ENCODE data around the gene PEX26. TPM values are rescaled to one million over a fixed set of nuclear protein-coding genes. Genes with fewer than 3 reads are reported as not detected.

PEX26 gene
- total RNA-seq (2022; extraction: Qiagen RNA extraction; ENCODE audit: low read depth): 8.4 to 11.5 TPM (median 10.1 TPM) in 5 replicates

GRCh38 chr22:18077639-18078328 lies at the start of gene PEX26:
PEX26 (plus strand) TSS chr22:18077990; CDS start chr22:18078377, 387 bp downstream.

GRCh38 chr22:18110194-18110953 lies 32.6 kb downstream of the PEX26 start, which contains the start of gene TUBA8:
TUBA8 (plus strand) TSS chr22:18110809; CDS start chr22:18110866, 57 bp downstream.

Other genes starting within 250 kb of the PEX26 start
- 22.8 to 38.5 TPM (median 30.5 TPM) in 5 replicates for gene MICAL3, start 53.4 kb upstream of the PEX26 start, total RNA-seq (2022; extraction: Qiagen RNA extraction; ENCODE audit: low read depth)
- gene TUBA8, start 32.8 kb downstream of the PEX26 start, total RNA-seq (2022; extraction: Qiagen RNA extraction; ENCODE audit: low read depth): 0.30 to 0.78 TPM (median 0.55 TPM) in 5 replicates
- 4.4 to 5.5 TPM (median 5.2 TPM) in 5 replicates for gene USP18, start 72.2 kb downstream of the PEX26 start, total RNA-seq (2022; extraction: Qiagen RNA extraction; ENCODE audit: low read depth)

Measured in A549 treated with CpdA at 1 μM for 4 hours (cell line).